Karpas-422 (cell line): Measurements from ENCODE around the gene MMGT1. TPM values are rescaled to one million over a fixed set of nuclear protein-coding genes. Genes with fewer than 3 reads are reported as not detected.

Experiments
- DNase-seq: peaks from one replicate; pipeline ENCODE4 v3.0.0-alpha.2; 2015
- H2AFZ ChIP-seq: fragments of 200-600 bp; sonication (generic); 2 replicates; pipeline ENCODE4 v1.6.1; 2014; ENCODE audit warnings: antibody characterized with exemption, low read length, mixed read lengths
- H3K27ac ChIP-seq: fragments of 200-600 bp; sonication (generic); 2 replicates; pipeline ENCODE4 v1.5.1; 2014; ENCODE audit warnings: mild to moderate bottlenecking, low read length, moderate library complexity
- H3K27me3 ChIP-seq: fragments of 200-600 bp; sonication (generic); 2 replicates; pipeline ENCODE4 v1.6.1; 2014; ENCODE audit warnings: low read length, mixed read lengths
- H3K36me3 ChIP-seq: fragments of 200-600 bp; sonication (generic); 2 replicates; pipeline ENCODE4 v1.6.1; 2014; ENCODE audit warnings: low read length, mixed read lengths; ENCODE audit not compliant: insufficient read depth
- H3K4me1 ChIP-seq: fragments of 200-600 bp; sonication (generic); 2 replicates; pipeline ENCODE4 v1.6.1; 2014; ENCODE audit warnings: mild to moderate bottlenecking, low read length, mixed read lengths
- H3K4me2 ChIP-seq: fragments of 200-600 bp; sonication (generic); 2 replicates; pipeline ENCODE4 v1.6.1; 2014; ENCODE audit warnings: low read length, low read depth, mild to moderate bottlenecking; ENCODE audit not compliant: poor library complexity, severe bottlenecking
- H3K4me3 ChIP-seq: fragments of 200-600 bp; sonication (generic); 2 replicates; pipeline ENCODE4 v1.5.1; 2014; ENCODE audit warnings: mild to moderate bottlenecking, antibody characterized with exemption, low read length, mixed read lengths
- H3K79me2 ChIP-seq: fragments of 200-600 bp; sonication (generic); 2 replicates; pipeline ENCODE4 v1.6.1; 2014; ENCODE audit warnings: mild to moderate bottlenecking, low read length, mixed read lengths
- H3K9ac ChIP-seq: fragments of 200-600 bp; sonication (generic); 2 replicates; pipeline ENCODE4 v1.6.0; 2014; ENCODE audit warnings: low read length
- H3K9me2 ChIP-seq: fragments of 200-600 bp; sonication (generic), shearing (Covaris generic); replicated peaks from 2 replicates; pipeline ENCODE4 v1.6.0; 2014; ENCODE audit warnings: mild to moderate bottlenecking, low read length, moderate library complexity; ENCODE audit not compliant: insufficient read depth
- H3K9me3 ChIP-seq: fragments of 300-700, 200-600 bp; sonication (generic); 2 replicates; pipeline ENCODE4 v1.6.1; 2014; ENCODE audit warnings: low read length, mixed read lengths
- H4K20me1 ChIP-seq: fragments of 200-600 bp; sonication (generic); 2 replicates; pipeline ENCODE4 v1.6.1; 2014; ENCODE audit warnings: mild to moderate bottlenecking, antibody characterized with exemption, low read length, low read depth; ENCODE audit not compliant: insufficient read depth
- total RNA-seq: library from RNA; depleted of rRNA; stranded (reverse); fragments of >200 nt; shearing (Covaris generic); gene quantifications from 2 replicates; pipeline ENCODE4 v1.2.3, GENCODE V29; 2014; ENCODE audit warnings: low replicate concordance; rRNA removed

MMGT1 gene
- total RNA-seq, 1 experiment from 2014 or later, result 25.6 TPM

GRCh38 chrX:135914404-135914803, 59.4 kb downstream of the MMGT1 start:
- H3K27me3 ChIP-seq, result no peaks in the 10 kb centered on the region
- H3K79me2 ChIP-seq, result no peaks in the 10 kb centered on the region
- DNase-seq, result no peak
- no peak overlapping the region for H3K9ac ChIP-seq
- H4K20me1 ChIP-seq, result no peaks in the 10 kb centered on the region
- H3K36me3 ChIP-seq, result no peaks in the 10 kb centered on the region
- no peak overlapping the region for H3K4me3 ChIP-seq
- no peaks in the 10 kb centered on the region for H3K4me1 ChIP-seq
- H3K4me2 ChIP-seq, result no peak overlapping the region
- no peaks in the 10 kb centered on the region for H3K9me3 ChIP-seq
- H3K27ac ChIP-seq, result no peak overlapping the region
- no peak overlapping the region for H2AFZ ChIP-seq
- no peaks in the 10 kb centered on the region for H3K9me2 ChIP-seq

Other genes starting within 250 kb of the MMGT1 start
- not detected in 2 replicates for gene CT45A3, start 205.8 kb downstream of the MMGT1 start, total RNA-seq
- gene CT45A5, start 188.5 kb downstream of the MMGT1 start, total RNA-seq, result not detected in 2 replicates
- not detected in 2 replicates for gene CT45A6, start 171.2 kb downstream of the MMGT1 start, total RNA-seq
- gene CT45A2, start 154.0 kb downstream of the MMGT1 start, total RNA-seq, result not detected in 2 replicates
- gene CT45A7, start 136.7 kb downstream of the MMGT1 start, total RNA-seq, result not detected in 2 replicates
- not detected in 2 replicates for gene CT45A8, start 119.5 kb downstream of the MMGT1 start, total RNA-seq
- gene CT45A9, start 102.2 kb downstream of the MMGT1 start, total RNA-seq, result not detected in 2 replicates
- not detected in 2 replicates for gene CT45A10, start 80.5 kb downstream of the MMGT1 start, total RNA-seq
- not detected in 2 replicates for gene SAGE1, start 80.3 kb downstream of the MMGT1 start, total RNA-seq
- gene SLC9A6, start 11.4 kb upstream of the MMGT1 start, total RNA-seq, result 10.0 and 18.3 TPM in 2 replicates
- not detected in 2 replicates for gene FHL1, start 173.5 kb upstream of the MMGT1 start, total RNA-seq